Glutamatergic neuron (in vitro differentiated cells): ENCODE data around the gene DLL3. TPM values are rescaled to one million over a fixed set of nuclear protein-coding genes. Genes with fewer than 3 reads are reported as not detected.

Experiments
- DNase-seq: peaks from one replicate; pipeline ENCODE4 v3.0.0; 2022
- H3K27ac Mint-ChIP-seq: one replicate; pipeline ENCODE4 v1.8.0; 2020; ENCODE audit warnings: mild to moderate bottlenecking, mixed read lengths, inconsistent platforms; ENCODE audit not compliant: unreplicated experiment
- H3K27me3 Mint-ChIP-seq: one replicate; pipeline ENCODE4 v1.8.0; 2020; ENCODE audit warnings: mild to moderate bottlenecking, moderate library complexity, mixed read lengths, inconsistent platforms; ENCODE audit not compliant: unreplicated experiment
- H3K36me3 Mint-ChIP-seq: one replicate; pipeline ENCODE4 v1.8.0; 2020; ENCODE audit warnings: mild to moderate bottlenecking, mixed read lengths, inconsistent platforms; ENCODE audit not compliant: unreplicated experiment
- H3K4me1 Mint-ChIP-seq: one replicate; pipeline ENCODE4 v1.8.0; 2020; ENCODE audit warnings: mild to moderate bottlenecking, low read depth, mixed read lengths, inconsistent platforms; ENCODE audit not compliant: unreplicated experiment
- H3K4me3 Mint-ChIP-seq: one replicate; pipeline ENCODE4 v1.8.0; 2020; ENCODE audit warnings: mild to moderate bottlenecking, mixed read lengths, inconsistent platforms; ENCODE audit not compliant: unreplicated experiment
- H3K9me3 Mint-ChIP-seq: one replicate; pipeline ENCODE4 v1.8.0; 2020; ENCODE audit warnings: mild to moderate bottlenecking, moderate library complexity, mixed read lengths, inconsistent platforms; ENCODE audit not compliant: unreplicated experiment
- total RNA-seq: library from RNA; stranded (reverse); fragmentation: NEBNext Ultra II Directional; extraction: Animal tissue kit (Norgen Biotek cat#: 25700); gene quantifications from one replicate; pipeline ENCODE4 v1.2.1, GENCODE V29; 2021; ENCODE audit not compliant: unreplicated experiment
- TF ChIP-seq, protein P1 (sequence below): fragments of 200-600 bp; sonication (generic); IDR thresholded peaks from one replicate; pipeline ENCODE4 v1.5.0; 2021; ENCODE audit not compliant: partially characterized antibody, unreplicated experiment

DLL3 gene
- total RNA-seq, 1 donor from 2014 or later: 788 TPM

GRCh38 chr19:39524495-39524894 is 25.7 kb downstream of the DLL3 start:
- peaks cover 5% of the 10 kb centered on the region for H3K9me3 Mint-ChIP-seq
- peaks cover 4% of the 10 kb centered on the region for H3K4me1 Mint-ChIP-seq
- H3K4me3 Mint-ChIP-seq: peak overlapping the region; percentile 46
- no peaks in the 10 kb centered on the region for H3K27me3 Mint-ChIP-seq
- TF ChIP-seq, protein P1, sequence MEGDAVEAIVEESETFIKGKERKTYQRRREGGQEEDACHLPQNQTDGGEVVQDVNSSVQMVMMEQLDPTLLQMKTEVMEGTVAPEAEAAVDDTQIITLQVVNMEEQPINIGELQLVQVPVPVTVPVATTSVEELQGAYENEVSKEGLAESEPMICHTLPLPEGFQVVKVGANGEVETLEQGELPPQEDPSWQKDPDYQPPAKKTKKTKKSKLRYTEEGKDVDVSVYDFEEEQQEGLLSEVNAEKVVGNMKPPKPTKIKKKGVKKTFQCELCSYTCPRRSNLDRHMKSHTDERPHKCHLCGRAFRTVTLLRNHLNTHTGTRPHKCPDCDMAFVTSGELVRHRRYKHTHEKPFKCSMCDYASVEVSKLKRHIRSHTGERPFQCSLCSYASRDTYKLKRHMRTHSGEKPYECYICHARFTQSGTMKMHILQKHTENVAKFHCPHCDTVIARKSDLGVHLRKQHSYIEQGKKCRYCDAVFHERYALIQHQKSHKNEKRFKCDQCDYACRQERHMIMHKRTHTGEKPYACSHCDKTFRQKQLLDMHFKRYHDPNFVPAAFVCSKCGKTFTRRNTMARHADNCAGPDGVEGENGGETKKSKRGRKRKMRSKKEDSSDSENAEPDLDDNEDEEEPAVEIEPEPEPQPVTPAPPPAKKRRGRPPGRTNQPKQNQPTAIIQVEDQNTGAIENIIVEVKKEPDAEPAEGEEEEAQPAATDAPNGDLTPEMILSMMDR: no peak
- no peaks in the 10 kb centered on the region for H3K36me3 Mint-ChIP-seq
- H3K27ac Mint-ChIP-seq: peak overlapping the region; percentile 88
- peak; percentile 54 for DNase-seq

DNA sequence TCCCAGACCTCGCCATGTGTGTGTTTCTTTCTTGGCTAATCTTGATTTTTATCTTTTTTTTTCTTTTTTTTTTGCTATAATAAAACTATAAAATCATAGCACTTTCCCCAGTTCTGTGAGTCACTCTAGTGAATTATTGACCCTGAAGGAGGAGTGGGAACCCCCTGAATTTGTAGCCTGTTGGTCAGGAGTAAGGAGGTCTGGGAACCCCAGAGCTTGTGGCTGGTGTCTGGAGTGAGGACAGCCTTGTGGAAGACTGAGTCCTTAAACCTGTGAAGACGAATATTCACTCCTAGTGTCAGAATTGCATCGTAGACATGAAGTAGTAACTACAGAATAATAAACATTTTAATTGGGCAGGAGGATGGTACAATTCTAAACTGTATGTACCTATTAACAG is 26.5 kb downstream of the DLL3 start:
- no peak for DNase-seq
- peak overlapping the region; percentile 88 for H3K27ac Mint-ChIP-seq

GRCh38 chr19:39531834-39532232 is 33.1 kb downstream of the DLL3 start:
- Mint-ChIP-seq H3K4me3 (peak overlapping the region; percentile 97), H3K27me3 (no peaks in the 10 kb centered on the region), H3K4me1 (peaks cover 2% of the 10 kb centered on the region), H3K9me3 (peaks cover 7% of the 10 kb centered on the region), H3K27ac (peak overlapping the region; percentile 97), H3K36me3 (no peaks in the 10 kb centered on the region)
- DNase-seq: no peak
- TF ChIP-seq, protein P1: no peak

More for the DNA sequence above, 26.5 kb downstream of the DLL3 start:
- H3K4me1 Mint-ChIP-seq: peaks cover 4% of the 10 kb centered on the region
- peaks cover 5% of the 10 kb centered on the region for H3K9me3 Mint-ChIP-seq
- no peak overlapping the region for H3K4me3 Mint-ChIP-seq
- TF ChIP-seq, protein P1: no peak
- H3K36me3 Mint-ChIP-seq: no peaks in the 10 kb centered on the region
- no peaks in the 10 kb centered on the region for H3K27me3 Mint-ChIP-seq

DNA sequence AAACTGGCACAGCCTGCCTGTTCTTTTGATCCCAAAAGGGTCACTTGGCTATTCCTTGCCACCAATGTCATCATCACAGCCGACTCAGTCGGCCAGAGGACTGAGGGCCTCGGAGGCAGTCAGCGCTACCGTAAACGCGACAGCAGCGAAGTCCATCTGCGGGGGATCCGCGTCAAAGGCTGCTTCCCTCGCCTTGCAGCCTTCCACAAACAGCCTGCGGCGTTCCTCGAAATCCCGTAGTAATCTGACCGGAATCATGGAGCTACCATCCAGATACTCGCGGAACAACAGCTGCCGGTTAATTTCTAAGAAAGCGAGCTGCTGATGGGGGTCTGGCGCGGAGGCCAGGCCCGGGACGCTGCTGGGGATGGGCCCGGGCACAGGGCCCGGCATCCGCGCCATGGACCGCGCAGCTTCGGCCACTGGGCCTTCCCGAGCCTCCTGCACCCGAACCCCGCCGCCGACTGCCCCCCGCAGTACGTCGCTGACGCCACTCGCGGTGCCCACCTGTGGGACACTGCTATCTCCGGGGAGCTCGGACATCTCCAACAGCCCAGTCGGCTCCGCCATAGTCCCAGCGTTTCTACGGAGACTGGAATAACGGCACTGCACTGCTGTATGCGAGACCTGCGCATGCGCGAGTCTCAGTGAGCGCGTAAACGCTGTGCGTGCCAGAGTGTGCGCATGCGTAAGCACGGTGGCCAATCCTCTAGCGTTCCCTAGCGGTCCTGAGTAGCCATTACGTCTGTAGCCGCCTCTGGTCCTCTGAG is 33.7 kb downstream of the DLL3 start, which contains the start of gene EID2B:
Gene EID2B, minus strand, starts transcription at position 620 of the 770 bp plus-strand sequence. Its CDS starts 50 bp downstream, at position 570.
- DNase-seq: peak; percentile 95
- peaks cover 2% of the 10 kb centered on the region for H3K4me1 Mint-ChIP-seq
- TF ChIP-seq, protein P1: peak; percentile 93
- H3K4me3 Mint-ChIP-seq: peak within 1 kb of the TSS; percentile 97
- H3K9me3 Mint-ChIP-seq: peaks cover 7% of the 10 kb centered on the region
- peak within 1 kb of the TSS; percentile 97 for H3K27ac Mint-ChIP-seq
- no peaks in the 10 kb centered on the region for H3K27me3 Mint-ChIP-seq
- no peaks in the 10 kb centered on the region for H3K36me3 Mint-ChIP-seq

- H3K9me3 Mint-ChIP-seq: peaks cover 7% of the 10 kb centered on the region
- DNase-seq: no peak
- H3K27ac Mint-ChIP-seq: no peak overlapping the region
- H3K4me3 Mint-ChIP-seq: peak overlapping the region; percentile 97
- TF ChIP-seq, protein P1: peak; percentile 39
- H3K27me3 Mint-ChIP-seq: no peaks in the 10 kb centered on the region
- peaks cover 2% of the 10 kb centered on the region for H3K4me1 Mint-ChIP-seq
- H3K36me3 Mint-ChIP-seq: no peaks in the 10 kb centered on the region
These were observed 34.3 kb downstream of the DLL3 start for GRCh38 chr19:39533003-39533512.
